CD4-positive, alpha-beta T cell treated with Interleukin-2 at 100 ng/mL for 4 hours (primary cell): ENCODE data around the gene LILRA5.
"Not testable (repeated sequence)": the region's sequence is repeated elsewhere in the genome, so short reads cannot be mapped to it uniquely, and the experiment has no call there.

ENCODE experiments used
- DNase-seq: peaks from one replicate; pipeline ENCODE4 v3.0.0-alpha.2; 2020; ENCODE audit warnings: low spot score

LILRA5 gene

GRCh38 chr19:54302257-54302656 lies 10.7 kb downstream of the LILRA5 start:
- no peak for DNase-seq

GRCh38 chr19:54299515-54299914 lies 13.5 kb downstream of the LILRA5 start:
- DNase-seq = no peak

- no peak for DNase-seq
These were observed 13.9 kb downstream of the LILRA5 start for GRCh38 chr19:54299126-54299498.

GRCh38 chr19:54298357-54299125 lies 14.4 kb downstream of the LILRA5 start:
- no peak for DNase-seq

GRCh38 chr19:54297759-54298305 lies 15.1 kb downstream of the LILRA5 start:
- DNase-seq = no peak

- no peak for DNase-seq
These were observed 18.4 kb downstream of the LILRA5 start for GRCh38 chr19:54294539-54294938.

GRCh38 chr19:54289160-54289559 lies 23.8 kb downstream of the LILRA5 start:
- not testable (repeated sequence) for DNase-seq

GRCh38 chr19:54287456-54287855 lies 25.5 kb downstream of the LILRA5 start:
- DNase-seq = no peak

- not testable (repeated sequence) for DNase-seq
These were observed 26.7 kb downstream of the LILRA5 start for GRCh38 chr19:54286283-54286682.

GRCh38 chr19:54285427-54286056 lies 27.4 kb downstream of the LILRA5 start:
- DNase-seq = not testable (repeated sequence)

GRCh38 chr19:54282686-54283470 lies 30.1 kb downstream of the LILRA5 start:
- DNase-seq = no peak

GRCh38 chr19:54281729-54282075 lies 31.3 kb downstream of the LILRA5 start:
- DNase-seq = not testable (repeated sequence)

- DNase-seq = no peak
These were observed 31.8 kb downstream of the LILRA5 start, which contains the start of gene LILRB2 for GRCh38 chr19:54281007-54281728. Gene LILRB2 (minus strand): TSS chr19:54281110. CDS start chr19:54280496, 614 bp downstream.

GRCh38 chr19:54280441-54280840 lies 32.5 kb downstream of the LILRA5 start:
- not testable (repeated sequence) for DNase-seq

GRCh38 chr19:54280025-54280424 lies 32.9 kb downstream of the LILRA5 start:
- not testable (repeated sequence) for DNase-seq

- DNase-seq = no peak
These were observed 33.5 kb downstream of the LILRA5 start for GRCh38 chr19:54279406-54279962.

GRCh38 chr19:54278571-54279195 lies 34.3 kb downstream of the LILRA5 start:
- DNase-seq = not testable (repeated sequence)

GRCh38 chr19:54278056-54278455 lies 34.9 kb downstream of the LILRA5 start:
- DNase-seq = not testable (repeated sequence)

GRCh38 chr19:54277111-54277615 lies 35.8 kb downstream of the LILRA5 start:
- DNase-seq = not testable (repeated sequence)

- DNase-seq = no peak
These were observed 37.0 kb downstream of the LILRA5 start for GRCh38 chr19:54275951-54276350.

GRCh38 chr19:54274516-54274915 lies 38.5 kb downstream of the LILRA5 start:
- DNase-seq = not testable (repeated sequence)
